SHP77 treated with DMSO at 0.1 percent for 48 hours (cell line): Measurements from ENCODE around the gene TBC1D13.
"Not testable (repeated sequence)": the region's sequence is repeated elsewhere in the genome, so short reads cannot be mapped to it uniquely, and the experiment has no call there.

Experiments
- DNase-seq: peaks from one replicate; lab custom pipeline; 2025; lab: John Stamatoyannopoulos, UW

Gene TBC1D13

GRCh38 chr9:128821584-128822406, 34.7 kb downstream of the TBC1D13 start:
- no peak for DNase-seq

DNA sequence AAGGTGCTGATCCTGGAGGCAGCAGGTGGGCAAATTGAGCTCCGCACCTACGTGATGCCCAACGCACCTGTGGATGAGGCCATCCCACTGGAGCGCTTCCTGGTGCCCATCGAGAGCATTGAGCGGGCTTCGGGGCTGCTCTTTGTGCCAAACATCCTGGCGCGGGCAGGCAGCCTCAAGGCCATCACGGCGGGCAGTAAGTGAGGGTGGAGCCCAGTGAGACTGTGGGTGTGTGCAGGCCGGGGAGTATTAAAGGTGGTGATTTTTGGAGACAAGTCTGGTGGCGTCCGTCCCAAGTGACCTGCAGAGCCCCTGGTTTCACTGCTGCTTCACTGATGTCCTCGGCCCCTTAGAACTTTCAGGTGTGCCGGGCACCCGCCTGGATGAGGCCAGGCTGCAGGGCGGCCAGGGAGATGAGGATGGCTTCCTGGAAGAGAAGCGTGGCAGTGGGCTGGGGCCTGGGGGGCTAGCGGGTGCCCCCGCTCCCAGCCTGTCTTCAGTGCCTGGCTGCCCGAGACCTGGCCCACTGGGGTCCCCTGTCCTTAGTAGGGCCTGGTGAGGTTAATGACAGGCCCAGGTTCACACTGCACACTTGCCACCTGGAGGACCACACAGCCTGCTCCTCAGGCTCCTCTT, 35.5 kb downstream of the TBC1D13 start:
- no peak for DNase-seq

DNA sequence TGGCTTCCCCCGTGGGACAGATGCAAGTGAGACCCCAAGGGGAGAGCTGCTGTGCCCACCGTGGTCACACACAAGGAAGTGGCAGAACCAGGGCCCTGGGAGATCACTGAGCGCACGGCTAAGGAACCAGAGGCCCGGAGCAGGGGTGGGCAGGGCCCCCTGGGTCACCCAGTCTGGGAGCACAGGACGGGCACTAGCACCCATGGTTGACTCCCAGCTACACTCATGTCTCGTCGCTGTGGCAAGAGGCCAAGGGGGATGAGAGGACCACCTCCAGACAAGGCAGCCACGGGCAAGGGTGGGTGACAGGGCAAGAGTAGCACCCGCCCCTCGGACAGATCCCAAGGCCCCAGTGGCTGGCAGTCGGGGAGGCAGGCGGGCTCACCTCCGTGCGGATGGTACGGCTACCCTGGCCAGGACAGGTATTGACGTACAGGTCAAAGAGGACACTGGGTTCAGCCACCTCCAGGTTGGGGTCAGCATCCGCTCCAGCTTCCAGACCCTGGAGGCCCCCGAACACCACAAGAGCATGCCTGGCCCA, 36.4 kb downstream of the TBC1D13 start:
- DNase-seq = no peak

DNA sequence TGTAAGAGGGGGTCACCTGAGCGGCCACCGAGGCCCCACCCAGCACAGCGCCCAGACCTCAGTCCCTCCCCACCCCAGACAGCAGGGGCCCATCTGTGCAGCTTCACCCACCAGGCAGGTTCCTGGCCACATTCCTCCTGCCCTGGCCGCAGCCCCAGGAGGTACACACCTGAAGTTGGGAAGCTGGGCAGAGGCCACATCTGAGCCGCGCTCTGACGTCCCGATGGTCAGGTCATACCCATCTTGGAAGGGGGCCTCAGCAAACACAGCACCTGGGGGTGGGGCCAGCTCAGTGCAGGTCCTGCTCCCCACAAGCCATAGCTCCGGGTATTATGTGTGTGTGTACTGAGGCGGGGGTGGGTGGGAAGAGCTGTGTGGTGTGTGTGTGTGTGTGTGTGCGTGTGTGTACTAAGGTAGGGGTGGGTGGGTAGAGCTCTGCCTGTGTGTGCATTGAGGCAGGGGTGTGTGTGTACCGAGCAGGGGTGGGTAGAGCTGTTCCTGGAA, 36.9 kb downstream of the TBC1D13 start:
- no peak for DNase-seq

GRCh38 chr9:128824911-128825310, 37.9 kb downstream of the TBC1D13 start:
- no peak for DNase-seq

- DNase-seq = no peak
Observed at GRCh38 chr9:128825923-128826700, 39.1 kb downstream of the TBC1D13 start.

- DNase-seq = no peak
Observed at GRCh38 chr9:128828267-128828666, 41.2 kb downstream of the TBC1D13 start.

- no peak for DNase-seq
Observed at GRCh38 chr9:128828719-128829452, 41.8 kb downstream of the TBC1D13 start.

- peak; percentile 88 for DNase-seq
Observed at GRCh38 chr9:128829477-128830251, 42.6 kb downstream of the TBC1D13 start, which contains the start of gene SPOUT1. Gene SPOUT1 (minus strand): TSS chr9:128829794. CDS start chr9:128829780, 14 bp downstream.

DNA sequence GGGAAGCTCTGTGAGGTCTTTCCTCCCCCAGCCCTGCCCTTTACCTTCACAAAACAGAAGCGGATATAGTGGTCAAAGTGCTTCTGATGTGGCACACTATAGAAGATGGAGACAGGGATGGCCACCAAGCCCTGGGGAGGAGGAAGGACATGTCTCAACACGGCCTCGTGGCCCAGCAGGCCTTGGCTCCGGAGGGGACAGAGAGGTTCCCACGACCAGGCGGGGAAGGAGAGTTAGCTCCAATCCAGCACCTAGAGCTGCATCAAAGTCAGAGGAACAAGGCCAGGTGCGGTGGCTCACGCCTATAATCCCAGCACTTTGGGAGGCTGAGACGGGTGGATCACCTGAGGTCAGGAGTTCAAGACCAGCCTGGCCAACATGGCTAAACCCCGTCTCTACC, 46.6 kb downstream of the TBC1D13 start:
- DNase-seq = no peak

DNA sequence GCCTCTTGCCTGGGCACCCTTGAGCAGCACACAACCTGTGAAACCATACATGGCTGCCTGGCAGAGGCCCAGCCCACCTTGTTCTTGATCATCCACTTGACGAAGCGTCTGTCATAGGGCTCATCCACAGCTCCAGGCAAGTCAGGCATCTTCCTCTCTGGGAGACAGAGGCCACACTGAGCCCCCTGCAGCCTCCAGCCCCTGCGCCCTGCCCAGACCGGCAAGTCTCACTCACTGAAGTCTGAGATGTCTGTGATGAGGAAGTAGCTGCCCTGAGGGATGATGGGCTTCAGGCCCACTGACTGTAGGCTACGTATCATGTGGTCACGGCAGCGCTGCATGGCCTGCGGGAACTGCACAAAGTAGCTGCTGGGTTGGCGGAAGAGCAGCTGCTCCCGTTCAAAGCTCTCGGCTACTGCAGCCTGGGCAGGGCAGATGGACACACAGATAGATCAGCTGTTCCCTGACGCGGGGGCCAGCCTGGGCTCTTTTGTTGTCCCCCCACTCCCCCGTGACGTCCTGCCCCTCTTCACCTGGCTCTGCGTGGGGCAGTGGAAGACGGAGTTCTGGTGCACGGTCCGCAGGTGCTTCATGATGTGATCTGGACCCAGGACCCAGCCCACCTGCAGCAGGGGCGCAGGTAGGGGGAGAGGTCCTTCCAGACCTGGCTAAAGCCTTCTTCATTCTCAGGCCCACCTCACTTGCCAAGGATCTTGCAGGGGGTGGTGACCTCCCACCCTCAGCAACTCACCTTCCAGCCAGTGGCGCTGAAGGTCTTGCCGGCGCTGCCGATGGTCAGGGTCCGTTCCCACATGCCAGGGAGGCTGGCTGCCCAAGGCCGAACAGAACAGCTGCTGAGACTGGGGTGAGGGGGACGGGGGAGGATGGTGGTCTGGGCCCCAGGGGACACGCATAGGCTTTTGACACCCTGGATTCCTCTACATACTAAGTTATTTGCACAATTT, 48.5 kb downstream of the TBC1D13 start:
- no peak for DNase-seq

GRCh38 chr9:128836509-128837145, 49.6 kb downstream of the TBC1D13 start:
- DNase-seq = no peak

DNA sequence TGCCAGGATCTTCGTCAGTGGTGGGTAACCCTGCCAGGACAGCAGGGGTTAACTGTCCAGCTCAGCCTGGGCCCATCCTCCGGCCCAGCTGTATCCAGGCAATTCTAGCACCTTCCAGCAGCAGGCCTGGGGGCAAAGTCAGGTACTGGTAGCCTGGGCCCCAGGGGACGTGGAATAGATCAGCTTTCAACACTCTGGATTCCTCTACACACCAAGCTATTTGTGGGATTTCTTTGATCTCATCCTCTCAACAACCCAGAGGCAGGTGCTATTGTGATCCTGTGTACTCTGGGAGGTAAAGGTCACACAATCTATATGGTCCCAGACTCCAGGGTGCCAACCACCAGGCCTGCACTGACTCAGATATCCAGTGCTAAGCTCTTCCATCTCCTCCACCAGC, 51.3 kb downstream of the TBC1D13 start:
- no peak for DNase-seq

GRCh38 chr9:128840524-128840923, 53.5 kb downstream of the TBC1D13 start:
- no peak for DNase-seq

GRCh38 chr9:128841694-128842492, 54.8 kb downstream of the TBC1D13 start:
- no peak for DNase-seq

DNA sequence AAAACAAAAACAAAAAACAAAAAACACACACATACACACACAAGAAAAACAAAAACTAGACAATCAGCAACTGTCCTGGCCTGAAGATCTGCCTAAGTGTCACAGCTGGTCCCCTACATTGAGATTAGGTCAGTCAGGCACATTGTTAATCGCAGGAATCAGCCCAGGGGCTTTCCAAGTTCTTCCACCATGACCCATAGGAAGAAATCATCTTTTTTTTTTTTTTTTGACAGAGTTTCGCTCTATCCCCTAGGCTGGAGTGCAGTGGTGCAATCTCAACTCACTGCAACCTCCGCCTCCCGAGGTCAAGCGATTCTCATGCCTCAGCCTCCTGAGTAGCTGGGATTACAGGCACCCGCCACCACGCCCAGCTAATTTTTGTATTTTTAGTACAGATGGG, 56.1 kb downstream of the TBC1D13 start:
- DNase-seq = not testable (repeated sequence)

DNA sequence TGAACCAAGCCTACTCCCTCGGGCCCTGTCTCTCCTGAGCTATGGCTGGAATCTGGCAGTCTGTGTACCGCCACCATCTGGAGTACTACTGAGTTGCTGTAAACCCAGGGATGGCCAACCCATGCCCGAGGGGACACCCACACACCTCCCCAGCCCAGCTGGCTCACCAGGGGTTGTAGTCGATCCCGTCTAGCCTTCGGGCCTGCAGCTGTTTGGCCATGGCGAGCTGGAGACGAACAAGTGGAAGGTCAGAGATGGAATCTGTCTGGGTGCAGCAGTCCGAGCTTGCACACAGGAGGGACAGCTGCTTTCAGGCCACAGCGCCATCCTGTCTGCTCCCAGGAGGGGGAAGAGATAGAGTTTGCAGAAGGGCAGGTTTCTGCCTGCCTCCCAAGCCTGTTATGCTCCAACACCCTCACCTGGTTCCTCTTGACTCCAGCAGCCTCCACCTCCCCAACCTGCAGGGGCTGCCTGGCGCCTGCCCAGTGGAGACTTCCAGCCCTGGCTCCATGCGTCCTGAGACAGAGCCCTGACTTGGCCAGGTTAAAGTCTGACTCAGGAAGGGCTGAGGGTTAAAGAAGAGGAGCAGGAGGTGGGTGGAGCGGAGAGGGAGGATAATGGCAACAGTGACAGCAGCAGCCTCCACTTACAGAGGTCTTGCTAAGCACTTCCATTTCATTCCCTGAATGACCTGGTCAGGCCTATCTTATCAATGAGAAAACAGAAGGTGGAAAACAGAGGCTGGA, 58.3 kb downstream of the TBC1D13 start:
- DNase-seq = peak; percentile 40

DNA sequence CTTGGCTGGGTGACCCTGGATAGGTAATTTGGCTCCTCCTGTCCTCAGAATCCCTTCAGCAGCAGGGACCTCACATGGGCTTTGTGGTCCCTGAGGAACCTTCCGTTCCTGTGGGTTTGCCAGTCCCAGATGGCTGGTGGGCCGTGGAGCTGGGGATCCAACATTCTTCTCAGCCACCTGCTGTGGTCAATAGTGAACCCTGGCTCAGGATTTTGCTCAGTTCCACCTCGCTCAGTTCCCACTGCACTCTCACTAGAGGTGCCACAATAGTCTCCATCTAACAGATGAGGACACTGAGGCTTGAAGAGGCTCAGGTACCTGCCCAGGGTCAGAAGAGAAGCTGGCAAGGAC, 59.6 kb downstream of the TBC1D13 start:
- DNase-seq = no peak
